Endodermal cell (in vitro differentiated cells): ENCODE data around the gene CCDC85B. TPM values are rescaled to one million over a fixed set of nuclear protein-coding genes. Genes with fewer than 3 reads are reported as not detected.

Experiments
- DNase-seq: peaks from one replicate; pipeline ENCODE4 v3.0.0-alpha.2; 2017
- H3K27ac ChIP-seq: 2 replicates; pipeline ENCODE4 v1.5.1; 2013; ENCODE audit warnings: mild to moderate bottlenecking, low read depth, low read length, moderate library complexity
- H3K27me3 ChIP-seq: 2 replicates; pipeline ENCODE4 v1.6.1; 2013; ENCODE audit warnings: mild to moderate bottlenecking, low read length, moderate library complexity; ENCODE audit not compliant: insufficient read depth, control insufficient read depth, poor library complexity, severe bottlenecking
- H3K36me3 ChIP-seq: 2 replicates; pipeline ENCODE4 v1.7.0; 2013; ENCODE audit warnings: mild to moderate bottlenecking, low read length, moderate library complexity; ENCODE audit not compliant: control insufficient read depth, insufficient read depth
- H3K4me1 ChIP-seq: one replicate; pipeline ENCODE4 v1.7.0; 2013; ENCODE audit warnings: low read length; ENCODE audit not compliant: control insufficient read depth, insufficient read depth
- H3K4me3 ChIP-seq: 2 replicates; pipeline ENCODE4 v1.5.1; 2013; ENCODE audit warnings: mild to moderate bottlenecking, low read length, moderate library complexity
- H3K9ac ChIP-seq: 2 replicates; pipeline ENCODE4 v1.6.1; 2013; ENCODE audit warnings: mild to moderate bottlenecking, low read length, moderate library complexity; ENCODE audit not compliant: poor library complexity, severe bottlenecking; ENCODE audit errors: extremely low read depth
- H3K9me3 ChIP-seq: 2 replicates; pipeline ENCODE4 v1.6.1; 2013; ENCODE audit warnings: mild to moderate bottlenecking, low read length, moderate library complexity; ENCODE audit not compliant: control insufficient read depth
- H3K27ac Mint-ChIP-seq: 2 replicates; pipeline ENCODE4 v1.8.0; 2020; ENCODE audit warnings: mixed read lengths
- H3K27me3 Mint-ChIP-seq: 2 replicates; pipeline ENCODE4 v1.8.0; 2021; ENCODE audit warnings: mild to moderate bottlenecking, mixed read lengths; ENCODE audit not compliant: insufficient read depth
- H3K36me3 Mint-ChIP-seq: 2 replicates; pipeline ENCODE4 v1.8.0; 2020; ENCODE audit warnings: low read depth, mixed read lengths
- H3K4me1 Mint-ChIP-seq: 2 replicates; pipeline ENCODE4 v1.8.0; 2020; ENCODE audit warnings: mixed read lengths
- H3K4me3 Mint-ChIP-seq: 2 replicates; pipeline ENCODE4 v1.8.0; 2020; ENCODE audit warnings: mild to moderate bottlenecking, moderate library complexity, mixed read lengths
- H3K9me3 Mint-ChIP-seq: 2 replicates; pipeline ENCODE4 v1.8.0; 2020; ENCODE audit warnings: mild to moderate bottlenecking, mixed read lengths
- WGBS, 2 experiments: methylation state at CpG; one replicate each; pipeline versions ENCODE4 v1.1.5 to v1.1.7; 2013; ENCODE audit warnings: missing lambda C conversion rate in 2 of 2, mixed read lengths in 1 of 2; ENCODE audit not compliant: insufficient coverage in 1 of 2, insufficient read length in 1 of 2; 5-methylcytosine and 5-hydroxymethylcytosine counted together
- total RNA-seq, 2 donors: library from RNA; stranded (reverse); fragmentation: NEBNext Ultra II Directional in 1 of 2; extraction: Animal tissue kit (Norgen Biotek cat#: 25700) in 1 of 2; gene quantifications; 2 replicates in 1 of 2; 3 replicates in 1 of 2; pipeline ENCODE4 v1.2.1, GENCODE V29; 2021
- TF ChIP-seq, protein P1 (sequence below): fragments of 200-600 bp; sonication (generic); conservative IDR thresholded peaks from 2 replicates; pipeline ENCODE4 v1.5.0; 2021; ENCODE audit warnings: antibody characterized with exemption, mild to moderate bottlenecking

Gene CCDC85B
- total RNA-seq, 2 donors from 2014 or later, result 18.2 to 23.9 TPM

DNA sequence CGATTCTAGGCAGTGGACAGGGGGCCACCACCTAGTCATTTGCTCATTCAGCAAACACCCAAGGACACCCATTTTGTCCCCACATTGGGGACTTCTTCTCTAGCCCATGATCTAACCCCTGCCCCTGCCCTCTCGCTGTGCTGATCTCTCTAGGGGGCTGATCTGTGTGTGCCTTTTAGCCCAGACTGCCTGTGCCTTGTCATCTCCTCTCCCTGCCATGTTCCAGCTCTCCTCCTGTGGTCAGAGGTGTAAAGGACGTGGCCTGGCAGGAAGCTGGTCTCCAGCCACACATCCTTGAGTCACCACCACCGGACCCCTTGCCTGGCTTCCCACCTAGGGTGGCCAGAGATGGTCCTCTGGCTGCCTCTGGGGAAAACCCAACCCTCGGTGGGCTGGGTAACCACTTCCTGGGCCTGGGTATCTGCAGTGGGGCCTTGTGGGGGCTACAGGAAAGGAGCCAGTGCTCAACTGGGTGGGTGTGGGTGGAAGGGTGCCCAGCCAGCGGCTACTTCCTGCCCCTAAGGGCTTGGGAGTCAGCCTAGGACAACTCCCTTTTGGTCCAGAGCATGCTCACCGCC, 9.5 kb upstream of the CCDC85B start:
- no peak overlapping the region for H3K4me3 ChIP-seq
- H3K27ac ChIP-seq, result no peak overlapping the region
- no peaks in the 10 kb centered on the region for H3K27me3 ChIP-seq
- H3K4me1 Mint-ChIP-seq, result peaks cover 2% of the 10 kb centered on the region
- peaks cover 34% of the 10 kb centered on the region for H3K36me3 Mint-ChIP-seq
- no peak for DNase-seq
- no peak overlapping the region for H3K9ac ChIP-seq
- H3K4me3 Mint-ChIP-seq, result no peak overlapping the region
- WGBS, 2 experiments, result 93 to 98% methylated on average over 4 to 7 of the region's 7 CpGs
- H3K27ac Mint-ChIP-seq, result no peak overlapping the region
- H3K36me3 ChIP-seq, result peaks cover 35% of the 10 kb centered on the region
- TF ChIP-seq, protein P1, sequence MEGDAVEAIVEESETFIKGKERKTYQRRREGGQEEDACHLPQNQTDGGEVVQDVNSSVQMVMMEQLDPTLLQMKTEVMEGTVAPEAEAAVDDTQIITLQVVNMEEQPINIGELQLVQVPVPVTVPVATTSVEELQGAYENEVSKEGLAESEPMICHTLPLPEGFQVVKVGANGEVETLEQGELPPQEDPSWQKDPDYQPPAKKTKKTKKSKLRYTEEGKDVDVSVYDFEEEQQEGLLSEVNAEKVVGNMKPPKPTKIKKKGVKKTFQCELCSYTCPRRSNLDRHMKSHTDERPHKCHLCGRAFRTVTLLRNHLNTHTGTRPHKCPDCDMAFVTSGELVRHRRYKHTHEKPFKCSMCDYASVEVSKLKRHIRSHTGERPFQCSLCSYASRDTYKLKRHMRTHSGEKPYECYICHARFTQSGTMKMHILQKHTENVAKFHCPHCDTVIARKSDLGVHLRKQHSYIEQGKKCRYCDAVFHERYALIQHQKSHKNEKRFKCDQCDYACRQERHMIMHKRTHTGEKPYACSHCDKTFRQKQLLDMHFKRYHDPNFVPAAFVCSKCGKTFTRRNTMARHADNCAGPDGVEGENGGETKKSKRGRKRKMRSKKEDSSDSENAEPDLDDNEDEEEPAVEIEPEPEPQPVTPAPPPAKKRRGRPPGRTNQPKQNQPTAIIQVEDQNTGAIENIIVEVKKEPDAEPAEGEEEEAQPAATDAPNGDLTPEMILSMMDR, result no peak
- peaks cover 8% of the 10 kb centered on the region for H3K27me3 Mint-ChIP-seq
- H3K4me1 ChIP-seq, result no peaks in the 10 kb centered on the region
- no peaks in the 10 kb centered on the region for H3K9me3 Mint-ChIP-seq
- H3K9me3 ChIP-seq, result no peaks in the 10 kb centered on the region

DNA sequence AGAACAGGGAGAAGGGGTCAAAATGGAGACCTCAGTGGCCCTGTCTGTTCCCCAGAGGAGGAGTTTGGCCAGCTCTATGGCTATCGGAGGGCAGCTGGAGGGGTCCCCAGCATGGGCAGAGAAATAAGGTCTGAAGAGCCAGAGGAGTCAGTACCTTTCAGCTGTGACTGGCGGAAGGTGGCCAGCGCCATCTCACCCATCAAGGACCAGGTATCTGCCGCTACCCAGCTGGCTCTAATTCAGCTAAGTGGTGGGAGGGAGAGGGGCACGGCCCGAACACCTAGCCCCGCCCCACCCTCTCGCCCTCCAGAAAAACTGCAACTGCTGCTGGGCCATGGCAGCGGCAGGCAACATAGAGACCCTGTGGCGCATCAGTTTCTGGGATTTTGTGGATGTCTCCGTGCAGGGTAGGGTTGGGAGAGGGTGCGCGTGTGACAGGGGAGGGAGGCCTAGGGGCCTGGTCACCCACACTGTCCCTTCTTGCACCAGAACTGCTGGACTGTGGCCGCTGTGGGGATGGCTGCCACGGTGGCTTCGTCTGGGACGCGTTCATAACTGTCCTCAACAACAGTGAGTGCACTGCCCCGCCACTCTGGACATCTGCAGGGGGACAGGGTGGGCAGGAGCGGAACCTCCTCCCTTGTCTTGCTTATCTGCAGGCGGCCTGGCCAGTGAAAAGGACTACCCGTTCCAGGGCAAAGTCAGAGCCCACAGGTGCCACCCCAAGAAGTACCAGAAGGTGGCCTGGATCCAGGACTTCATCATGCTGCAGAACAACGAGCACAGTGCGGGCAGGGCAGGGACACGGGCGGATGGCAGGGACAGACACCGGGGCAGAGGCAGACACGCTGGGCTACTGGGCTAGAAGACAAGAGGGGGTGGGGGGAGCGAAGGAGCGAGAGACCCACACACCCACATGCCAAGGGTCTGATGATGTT, 8.1 kb upstream of the CCDC85B start:
- Histone ChIP-seq H3K4me1 (no peaks in the 10 kb centered on the region), H3K27me3 (no peaks in the 10 kb centered on the region), H3K36me3 (peaks cover 39% of the 10 kb centered on the region), H3K9me3 (no peaks in the 10 kb centered on the region), H3K9ac (no peak overlapping the region), H3K27ac (no peak overlapping the region), H3K4me3 (no peak overlapping the region)
- WGBS, 2 experiments, result 95% methylated on average over 23 to 29 of the region's 30 CpGs
- no peak overlapping the region for H3K27ac Mint-ChIP-seq
- H3K27me3 Mint-ChIP-seq, result peaks cover 5% of the 10 kb centered on the region
- H3K4me3 Mint-ChIP-seq, result no peak overlapping the region
- H3K9me3 Mint-ChIP-seq, result no peaks in the 10 kb centered on the region
- TF ChIP-seq, protein P1, result no peak
- peaks cover 12% of the 10 kb centered on the region for H3K4me1 Mint-ChIP-seq
- peaks cover 44% of the 10 kb centered on the region for H3K36me3 Mint-ChIP-seq
- DNase-seq, result no peak

DNA sequence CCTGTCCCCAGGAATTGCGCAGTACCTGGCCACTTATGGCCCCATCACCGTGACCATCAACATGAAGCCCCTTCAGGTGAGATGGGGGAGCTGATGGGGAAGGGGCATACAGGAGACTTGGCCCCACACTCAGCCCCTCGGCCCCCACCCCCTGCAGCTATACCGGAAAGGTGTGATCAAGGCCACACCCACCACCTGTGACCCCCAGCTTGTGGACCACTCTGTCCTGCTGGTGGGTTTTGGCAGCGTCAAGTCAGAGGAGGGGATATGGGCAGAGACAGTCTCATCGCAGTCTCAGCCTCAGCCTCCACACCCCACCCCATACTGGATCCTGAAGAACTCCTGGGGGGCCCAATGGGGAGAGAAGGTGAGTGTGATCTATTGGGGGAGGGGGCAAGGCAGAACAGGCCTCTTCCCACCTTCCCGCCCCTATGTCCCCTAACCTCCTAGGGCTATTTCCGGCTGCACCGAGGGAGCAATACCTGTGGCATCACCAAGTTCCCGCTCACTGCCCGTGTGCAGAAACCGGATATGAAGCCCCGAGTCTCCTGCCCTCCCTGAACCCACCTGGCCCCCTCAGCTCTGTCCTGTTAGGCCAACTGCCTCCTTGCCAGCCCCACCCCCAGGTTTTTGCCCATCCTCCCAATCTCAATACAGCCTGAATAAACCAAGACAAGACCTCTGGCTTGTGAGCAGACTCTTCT, 7.3 kb upstream of the CCDC85B start:
- TF ChIP-seq, protein P1, result no peak
- Mint-ChIP-seq H3K36me3 (peaks cover 44% of the 10 kb centered on the region), H3K27me3 (peaks cover 2% of the 10 kb centered on the region), H3K4me1 (peaks cover 15% of the 10 kb centered on the region), H3K4me3 (no peak overlapping the region), H3K9me3 (no peaks in the 10 kb centered on the region), H3K27ac (no peak overlapping the region)
- Histone ChIP-seq H3K9ac (no peak overlapping the region), H3K27me3 (no peaks in the 10 kb centered on the region), H3K36me3 (peaks cover 39% of the 10 kb centered on the region), H3K4me3 (no peak overlapping the region), H3K27ac (no peak overlapping the region), H3K4me1 (no peaks in the 10 kb centered on the region), H3K9me3 (no peaks in the 10 kb centered on the region)
- DNase-seq, result no peak
- 95 to 100% methylated on average over 8 to 13 of the region's 13 CpGs for WGBS, 2 experiments
